ENCODE results near the gene BIRC6.

BIRC6 gene

GRCh38 chr2:32372519-32373182 is 15.8 kb downstream of the BIRC6 start:
- no peak for DNase-seq (ENCODE audit: low read depth)

GRCh38 chr2:32375228-32375892 is 18.5 kb downstream of the BIRC6 start:
- no peak for DNase-seq (ENCODE audit: low read depth)

- no peak for DNase-seq (ENCODE audit: low read depth)
Observed at GRCh38 chr2:32376756-32377155, 19.9 kb downstream of the BIRC6 start.

GRCh38 chr2:32377928-32378327 is 21.1 kb downstream of the BIRC6 start:
- DNase-seq (ENCODE audit: low read depth), result no peak

- DNase-seq (ENCODE audit: low read depth), result no peak
Observed at GRCh38 chr2:32379352-32379751, 22.5 kb downstream of the BIRC6 start.

GRCh38 chr2:32383858-32384257 is 27.0 kb downstream of the BIRC6 start:
- DNase-seq (ENCODE audit: low read depth), result no peak

- no peak for DNase-seq (ENCODE audit: low read depth)
Observed at GRCh38 chr2:32384529-32384928, 27.7 kb downstream of the BIRC6 start.

- DNase-seq (ENCODE audit: low read depth), result no peak
Observed at GRCh38 chr2:32386739-32387138, 29.9 kb downstream of the BIRC6 start.

- no peak for DNase-seq (ENCODE audit: low read depth)
Observed at GRCh38 chr2:32399221-32399620, 42.4 kb downstream of the BIRC6 start.

- no peak for DNase-seq (ENCODE audit: low read depth)
Observed at GRCh38 chr2:32402091-32402490, 45.3 kb downstream of the BIRC6 start.

GRCh38 chr2:32403782-32404181 is 47.0 kb downstream of the BIRC6 start:
- no peak for DNase-seq (ENCODE audit: low read depth)

GRCh38 chr2:32404691-32405090 is 47.9 kb downstream of the BIRC6 start:
- DNase-seq (ENCODE audit: low read depth), result no peak

GRCh38 chr2:32416519-32416918 is 59.7 kb downstream of the BIRC6 start:
- DNase-seq (ENCODE audit: low read depth), result no peak

GRCh38 chr2:32417659-32418058 is 60.8 kb downstream of the BIRC6 start:
- DNase-seq (ENCODE audit: low read depth), result no peak

GRCh38 chr2:32418778-32419177 is 62.0 kb downstream of the BIRC6 start:
- DNase-seq (ENCODE audit: low read depth), result no peak

GRCh38 chr2:32422133-32422532 is 65.3 kb downstream of the BIRC6 start:
- no peak for DNase-seq (ENCODE audit: low read depth)

GRCh38 chr2:32423536-32423935 is 66.7 kb downstream of the BIRC6 start:
- no peak for DNase-seq (ENCODE audit: low read depth)

GRCh38 chr2:32424739-32425138 is 67.9 kb downstream of the BIRC6 start:
- no peak for DNase-seq (ENCODE audit: low read depth)

GRCh38 chr2:32425719-32426141 is 68.9 kb downstream of the BIRC6 start:
- DNase-seq (ENCODE audit: low read depth), result no peak

GRCh38 chr2:32427672-32428610 is 71.1 kb downstream of the BIRC6 start:
- no peak for DNase-seq (ENCODE audit: low read depth)

- DNase-seq (ENCODE audit: low read depth), result no peak
Observed at GRCh38 chr2:32430804-32431203, 74.0 kb downstream of the BIRC6 start.

- no peak for DNase-seq (ENCODE audit: low read depth)
Observed at GRCh38 chr2:32436150-32436549, 79.3 kb downstream of the BIRC6 start.

GRCh38 chr2:32442020-32442467 is 85.2 kb downstream of the BIRC6 start:
- DNase-seq (ENCODE audit: low read depth), result no peak
